GM12878 (cell line): Measurements from ENCODE around the gene SETBP1. TPM values are rescaled to one million over a fixed set of nuclear protein-coding genes. Genes with fewer than 3 reads are reported as not detected.

Experiments
- ATAC-seq: fragments of 200-7000 bp; cut with Tn5 transposase; 3 replicates; pipeline ENCODE4 v1.9.1; 2020; ENCODE audit warnings: mild to moderate bottlenecking, moderate library complexity
- BruUV-seq: library from RNA; stranded (reverse); fragments of 400-500 nt; replicated peaks from 2 replicates; lab custom pipeline; 2021; lab: Mats Ljungman, UMichigan
- CTCF ChIA-PET: fragments of 300-600 bp; sonication (Branson Sonifier 250); formaldehyde crosslinking; extraction: SDS; loops from one replicate; lab custom pipeline; 2021; ENCODE audit warnings: inconsistent platforms; lab: Yijun Ruan, JAX
- POLR2A ChIA-PET: fragments of 350-600 bp; formaldehyde crosslinking; extraction: SDS; loops from one replicate; lab custom pipeline; 2021; ENCODE audit warnings: inconsistent platforms; lab: Charles Lee
- RAD21 ChIA-PET: fragments of 300-600 bp; sonication (Branson Sonifier 250); formaldehyde crosslinking; loops from one replicate; lab custom pipeline; 2023; ENCODE audit warnings: antibody characterized with exemption; ENCODE audit not compliant: unreplicated experiment; lab: Charles Lee
- SMC1A ChIA-PET: fragments of 300-600 bp; sonication (Branson Sonifier 250); formaldehyde crosslinking; loops from one replicate; lab custom pipeline; 2023; ENCODE audit not compliant: unreplicated experiment, uncharacterized antibody; lab: Charles Lee
- DNase-seq: peaks from one replicate; pipeline ENCODE4 v3.0.0-alpha.2; 2011; ENCODE audit warnings: low read depth, low spot score
- FAIRE-seq: peaks from 3 replicates; lab custom pipeline; 2011; peaks lifted over from hg19 to GRCh38; lab: Jason Lieb, UNC
- H2AFZ ChIP-seq: 2 replicates; pipeline ENCODE4 v1.6.0; 2011; ENCODE audit warnings: low read depth, low read length, control low read depth; ENCODE audit not compliant: control insufficient read depth
- H3K27ac ChIP-seq: 2 replicates; pipeline ENCODE4 v1.5.1; 2011; ENCODE audit warnings: control low read depth; ENCODE audit not compliant: control insufficient read depth, insufficient read depth
- H3K27me3 ChIP-seq, 2 experiments: replicated peaks in 1 of 2; 2 replicates each; pipeline versions ENCODE4 v1.6.0 to v1.6.1; 2011; ENCODE audit warnings: low read length in 1 of 2; ENCODE audit not compliant: control insufficient read depth in 2 of 2, insufficient read depth in 2 of 2
- H3K36me3 ChIP-seq, 2 experiments: 2 replicates each; pipeline ENCODE4 v1.5.1; 2011; ENCODE audit warnings: low read length in 1 of 2; ENCODE audit not compliant: control insufficient read depth in 2 of 2, insufficient read depth in 2 of 2
- H3K4me1 ChIP-seq: 2 replicates; pipeline ENCODE4 v1.6.1; 2011; ENCODE audit warnings: mild to moderate bottlenecking, low read length, moderate library complexity, mixed read lengths; ENCODE audit not compliant: control insufficient read depth, insufficient read depth
- H3K4me2 ChIP-seq: 2 replicates; pipeline ENCODE4 v1.6.0; 2011; ENCODE audit warnings: control low read depth; ENCODE audit not compliant: control insufficient read depth, insufficient read depth
- H3K4me3 ChIP-seq: fragments of 200-600 bp; sonication (generic); 2 replicates; pipeline ENCODE4 v1.5.1; 2016
- H3K79me2 ChIP-seq: 2 replicates; pipeline ENCODE4 v1.6.0; 2011; ENCODE audit warnings: low read length; ENCODE audit not compliant: control insufficient read depth, insufficient read depth
- H3K9ac ChIP-seq: 2 replicates; pipeline ENCODE4 v1.8.0; 2011; ENCODE audit warnings: low read length, control low read depth, mixed read lengths; ENCODE audit not compliant: control insufficient read depth, insufficient read depth
- H3K9me3 ChIP-seq: replicated peaks from 3 replicates; pipeline ENCODE4 v1.5.1; 2011; ENCODE audit warnings: mild to moderate bottlenecking, low read length; ENCODE audit not compliant: control insufficient read depth, insufficient read depth
- H4K20me1 ChIP-seq: 2 replicates; pipeline ENCODE4 v1.6.0; 2011; ENCODE audit not compliant: control insufficient read depth, insufficient read depth
- ATF7 ChIP-seq: fragments of 450-650 bp; IDR thresholded peaks from 2 replicates; pipeline ENCODE4 v1.6.1; 2016; ENCODE audit warnings: low read depth, mild to moderate bottlenecking
- BCLAF1 ChIP-seq: fragments of 450-650 bp; IDR thresholded peaks from 2 replicates; pipeline ENCODE4 v1.6.1; 2017; ENCODE audit warnings: antibody characterized with exemption, mild to moderate bottlenecking, moderate library complexity
- BHLHE40 ChIP-seq, 2 experiments: fragments of 450-650 bp in 1 of 2; IDR thresholded peaks; 2 replicates each; pipeline ENCODE4 v1.6.1; 2011 to 2017; ENCODE audit warnings: low read depth in 2 of 2, borderline replicate concordance in 1 of 2, improper control_type of control experiment in 1 of 2, low read length in 1 of 2, mild to moderate bottlenecking in 1 of 2
- CREM ChIP-seq: IDR thresholded peaks from 2 replicates; pipeline ENCODE4 v1.6.1; 2014; ENCODE audit warnings: antibody characterized with exemption, low read depth
- DPF2 ChIP-seq: fragments of 450-650 bp; IDR thresholded peaks from 2 replicates; pipeline ENCODE4 v1.6.1; 2017; ENCODE audit warnings: mild to moderate bottlenecking
- EED ChIP-seq: sonication (generic); IDR thresholded peaks from 2 replicates; pipeline ENCODE4 v1.6.1; 2016; ENCODE audit warnings: antibody characterized with exemption, low read depth
- IKZF1 ChIP-seq: fragments of 450-650 bp; conservative IDR thresholded peaks from 2 replicates; pipeline ENCODE4 v1.6.1; 2017; ENCODE audit warnings: antibody characterized with exemption, mild to moderate bottlenecking
- IKZF2 ChIP-seq, 2 experiments: fragments of 450-650 bp; IDR thresholded peaks; 2 replicates each; pipeline ENCODE4 v1.6.1; 2017; ENCODE audit warnings: mild to moderate bottlenecking in 2 of 2, moderate library complexity in 2 of 2
- JUND ChIP-seq: IDR thresholded peaks from 2 replicates; pipeline ENCODE4 v1.6.1; 2012; ENCODE audit warnings: low read depth, mild to moderate bottlenecking, low read length, improper control_type of control experiment, moderate library complexity
- MEF2B ChIP-seq: fragments of 450-650 bp; IDR thresholded peaks from 2 replicates; pipeline ENCODE4 v1.6.1; 2018; ENCODE audit warnings: mild to moderate bottlenecking, moderate library complexity; ENCODE audit not compliant: partially characterized antibody, poor library complexity, severe bottlenecking
- MTA2 ChIP-seq: fragments of 450-650 bp; IDR thresholded peaks from 2 replicates; pipeline ENCODE4 v1.6.1; 2016; ENCODE audit warnings: low read depth, mild to moderate bottlenecking, moderate library complexity
- NBN ChIP-seq: fragments of 450-650 bp; IDR thresholded peaks from 2 replicates; pipeline ENCODE4 v1.6.1; 2016
- RCOR1 ChIP-seq: conservative IDR thresholded peaks from 2 replicates; pipeline ENCODE4 v1.6.1; 2012; ENCODE audit warnings: low read depth, low read length, improper control_type of control experiment
- SPI1 ChIP-seq: IDR thresholded peaks from 2 replicates; pipeline ENCODE4 v1.6.1; 2011; ENCODE audit warnings: low read depth, mild to moderate bottlenecking, low read length, moderate library complexity, borderline replicate concordance; ENCODE audit not compliant: insufficient read depth
- TARDBP ChIP-seq: IDR thresholded peaks from 2 replicates; pipeline ENCODE4 v1.6.1; 2016; ENCODE audit warnings: borderline replicate concordance
- ZNF217 ChIP-seq: fragments of 450-650 bp; IDR thresholded peaks from 2 replicates; pipeline ENCODE4 v1.6.1; 2017; ENCODE audit warnings: antibody characterized with exemption, mild to moderate bottlenecking
- ZSCAN29 ChIP-seq: fragments of 450-650 bp; IDR thresholded peaks from 2 replicates; pipeline ENCODE4 v1.6.1; 2017; ENCODE audit warnings: mild to moderate bottlenecking, moderate library complexity
- in situ Hi-C: fragments of 300-500 bp; cut with MboI; formaldehyde crosslinking; loops from 9 replicates; pipeline ENCODE4 v1.14.3; 2018; ENCODE audit warnings: mixed read lengths
- intact Hi-C: fragments of 100-400 bp; cut with micrococcal nuclease; formaldehyde crosslinking; loops from one replicate; pipeline ENCODE4 v1.14.2; 2022; ENCODE audit not compliant: unreplicated experiment
- polyA plus RNA-seq, 11 experiments: library from polyadenylated mRNA; depleted of rRNA in 4 of 11; unstranded in 6 of 11; stranded (reverse) in 5 of 11; fragments of >200 nt; fragmentation: Nextera tagmentation in 4 of 11; fragmentation: Illumina TruSeq in 1 of 11; extraction: Ambion mirVana in 4 of 11; extraction: Trizol in 1 of 11; gene quantifications; 1 replicate in 1 of 11; 2 replicates in 10 of 11; pipeline versions ENCODE4 v1.2.1 to v1.2.3, GENCODE V29; 2011 to 2016; ENCODE audit warnings: inconsistent platforms in 2 of 11, missing spikeins in 2 of 11, low read depth in 1 of 11
- total RNA-seq, 4 experiments: library from RNA; depleted of rRNA in 3 of 4; stranded (reverse); fragments of >200 nt in 3 of 4; fragmentation: Illumina TruSeq in 1 of 4; extraction: Trizol in 1 of 4; gene quantifications; 2 replicates each; pipeline versions ENCODE4 v1.2.1 to v1.2.3, GENCODE V29; 2013 to 2021
- TF ChIP-seq, protein P1 (sequence below): fragments of 450-650 bp; IDR thresholded peaks from 2 replicates; pipeline ENCODE4 v1.6.1; 2016; ENCODE audit warnings: mild to moderate bottlenecking

SETBP1 gene
- total and polyA plus RNA-seq, 10 of the 15 experiments (the other 5 are each of a cell fraction or from before 2014, with no cell fraction given): 0.99 to 29.7 (median 8.3) TPM

GRCh38 chr18:44636241-44636640 lies 44.4 kb upstream of the SETBP1 start:
- FAIRE-seq (no peak), DNase-seq (no peak), ATAC-seq (peak; percentile 88)
- Histone ChIP-seq H2AFZ (no peak overlapping the region), H3K27ac (no peak overlapping the region), H3K36me3 (no peaks in the 10 kb centered on the region), H3K4me2 (no peak overlapping the region), H3K4me3 (no peak overlapping the region), H3K9me3 (no peaks in the 10 kb centered on the region), H3K27me3 (no peaks in the 10 kb centered on the region; a peak in 1 of 4 replicates), H3K9ac (no peak overlapping the region), H3K79me2 (no peaks in the 10 kb centered on the region), H3K4me1 (peaks cover 5% of the 10 kb centered on the region), H4K20me1 (no peaks in the 10 kb centered on the region)
- CTCF ChIA-PET: interaction anchor here (2.1 kb wide), 1 partner anchor 7 kb away, joined by 6 read pairs; no protein-coding TSS in a partner anchor
- RAD21 ChIA-PET: interaction anchor here (1.0 to 1.3 kb wide), 2 partner anchors 43 to 46 kb away, joined by 4 read pairs; no protein-coding TSS in a partner anchor
- no peak for TF ChIP-seq CREM
- TF ChIP-seq DPF2: 0 out of 2 replicates have a peak, but pooled peaks have one; percentile 40
- peak; percentile 19; the same call in 1 of the 2 replicates for TF ChIP-seq MTA2
- TF ChIP-seq IKZF1: peak; percentile 40; the same call in 1 of the 2 replicates
- no peak for TF ChIP-seq RCOR1
- TF ChIP-seq ZSCAN29: no peak
- peak; percentile 85 for TF ChIP-seq SPI1
- 0 out of 4 replicates have a peak, but pooled peaks of 1 of the 2 experiments have one; percentile 11 for TF ChIP-seq BHLHE40 (IDR thresholded peaks at IDR 0.05; ENCODE audit: borderline replicate concordance in 1 of 2, low read depth in 2 of 2, low read length in 1 of 2)
- no peak for TF ChIP-seq TARDBP
- TF ChIP-seq NBN: 0 out of 2 replicates have a peak, but pooled peaks have one; percentile 34
- peak; percentile 65 to 74; a peak in 3 of 4 replicates for TF ChIP-seq IKZF2 (IDR thresholded peaks at IDR 0.05)
- no peak for TF ChIP-seq BCLAF1
- no peak for TF ChIP-seq MEF2B
- 0 out of 2 replicates have a peak, but pooled peaks have one; percentile 22 for TF ChIP-seq EED
- 0 out of 2 replicates have a peak, but pooled peaks have one; percentile 22 for TF ChIP-seq ATF7
- TF ChIP-seq, protein P1, sequence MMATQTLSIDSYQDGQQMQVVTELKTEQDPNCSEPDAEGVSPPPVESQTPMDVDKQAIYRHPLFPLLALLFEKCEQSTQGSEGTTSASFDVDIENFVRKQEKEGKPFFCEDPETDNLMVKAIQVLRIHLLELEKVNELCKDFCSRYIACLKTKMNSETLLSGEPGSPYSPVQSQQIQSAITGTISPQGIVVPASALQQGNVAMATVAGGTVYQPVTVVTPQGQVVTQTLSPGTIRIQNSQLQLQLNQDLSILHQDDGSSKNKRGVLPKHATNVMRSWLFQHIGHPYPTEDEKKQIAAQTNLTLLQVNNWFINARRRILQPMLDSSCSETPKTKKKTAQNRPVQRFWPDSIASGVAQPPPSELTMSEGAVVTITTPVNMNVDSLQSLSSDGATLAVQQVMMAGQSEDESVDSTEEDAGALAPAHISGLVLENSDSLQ: peak; percentile 28; the same call in 1 of the 2 replicates
- no peak for TF ChIP-seq JUND
- no peak for TF ChIP-seq ZNF217
- POLR2A ChIA-PET: no interaction called here
- in situ Hi-C loops (no loop called here), intact Hi-C loops (no loop called here)
- BruUV-seq: no TSS peak
- SMC1A ChIA-PET: interaction anchor here (1.2 kb wide), 1 partner anchor 25 kb away, joined by 3 read pairs; no protein-coding TSS in a partner anchor
